Kidney (tissue), 14 donors: Measurements from ENCODE around the gene DNAJA3. TPM values are rescaled to one million over a fixed set of nuclear protein-coding genes. Genes with fewer than 3 reads are reported as not detected.

Source experiments
- DNase-seq, 5 donors: peaks; one replicate each; pipeline ENCODE4 v3.0.0-alpha.2; 2013 to 2020
- FAIRE-seq: peaks from 2 replicates; lab custom pipeline; 2012; peaks lifted over from hg19 to GRCh38; lab: Jason Lieb, UNC
- H3K27ac ChIP-seq, 2 donors: one replicate each; pipeline ENCODE4 v1.7.0; 2013; ENCODE audit warnings: low read depth in 2 of 2, low read length in 2 of 2, inconsistent platforms in 1 of 2
- H3K27me3 ChIP-seq: one replicate; pipeline ENCODE4 v1.7.1; 2013; ENCODE audit warnings: low read length, inconsistent platforms; ENCODE audit not compliant: control insufficient read depth, insufficient read depth
- H3K36me3 ChIP-seq, 3 donors: one replicate each; pipeline versions ENCODE4 v1.7.0 to v1.7.1; 2013; ENCODE audit warnings: low read length in 3 of 3, control low read depth in 1 of 3, inconsistent platforms in 1 of 3; ENCODE audit not compliant: insufficient read depth in 3 of 3, control insufficient read depth in 2 of 3
- H3K4me1 ChIP-seq, 3 donors: one replicate each; pipeline versions ENCODE4 v1.7.0 to v1.7.1; 2013; ENCODE audit warnings: low read length in 3 of 3, inconsistent platforms in 1 of 3, low read depth in 1 of 3; ENCODE audit not compliant: control insufficient read depth in 2 of 3, insufficient read depth in 2 of 3
- H3K4me3 ChIP-seq, 3 donors: one replicate each; pipeline versions ENCODE4 v1.7.0 to v1.8.1; 2013; ENCODE audit warnings: low read length in 3 of 3, control low read depth in 1 of 3, inconsistent platforms in 1 of 3
- H3K9ac ChIP-seq, 3 donors: one replicate each; pipeline versions ENCODE4 v1.7.0 to v1.7.1; 2013; ENCODE audit warnings: low read length in 3 of 3, control low read depth in 1 of 3, inconsistent platforms in 1 of 3
- H3K9me3 ChIP-seq, 3 donors: one replicate each; pipeline versions ENCODE4 v1.7.0 to v1.7.1; 2013; ENCODE audit warnings: low read length in 3 of 3, control low read depth in 1 of 3, inconsistent platforms in 1 of 3; ENCODE audit not compliant: control insufficient read depth in 2 of 3, insufficient read depth in 1 of 3
- CTCF ChIP-seq: IDR thresholded peaks from 3 replicates; pipeline ENCODE4 v1.5.1; 2012; ENCODE audit warnings: mild to moderate bottlenecking, moderate library complexity, borderline replicate concordance; ENCODE audit not compliant: insufficient read depth; ENCODE audit errors: extremely low read depth
- intact Hi-C: fragments of 100-400 bp; cut with DNase I; formaldehyde crosslinking; loops from one replicate; pipeline ENCODE4 v1.11.1; 2022
- polyA plus RNA-seq: library from polyadenylated mRNA; stranded (reverse); fragments of 350-450 nt; fragmentation: Illumina TruSeq; extraction: RNeasy Lipid Tissue Mini Kit (QIAGEN cat#74804); gene quantifications from one replicate; pipeline ENCODE4 v1.2.3, GENCODE V29; 2014; ENCODE audit warnings: low read depth, low replicate concordance; ENCODE audit not compliant: insufficient read depth
- total RNA-seq: library from RNA; stranded (reverse); fragmentation: NEBNext Ultra II Directional; extraction: Animal tissue kit (Norgen Biotek cat#: 25700); gene quantifications from one replicate; pipeline ENCODE4 v1.2.1, GENCODE V29; 2021
- donor health status: control.
- donor health status: control.
- donor health status: control.
- donor health status: control.
- donor health status: control.
- donor health status: DM: yes; HTN: yes; CAD: no.
- donor health status: Normal renal cell carcinoma (clear cell type).

The DNAJA3 gene
- total and polyA plus RNA-seq, 2 donors from 2014 or later, result 41.1 to 49.4 TPM

DNA sequence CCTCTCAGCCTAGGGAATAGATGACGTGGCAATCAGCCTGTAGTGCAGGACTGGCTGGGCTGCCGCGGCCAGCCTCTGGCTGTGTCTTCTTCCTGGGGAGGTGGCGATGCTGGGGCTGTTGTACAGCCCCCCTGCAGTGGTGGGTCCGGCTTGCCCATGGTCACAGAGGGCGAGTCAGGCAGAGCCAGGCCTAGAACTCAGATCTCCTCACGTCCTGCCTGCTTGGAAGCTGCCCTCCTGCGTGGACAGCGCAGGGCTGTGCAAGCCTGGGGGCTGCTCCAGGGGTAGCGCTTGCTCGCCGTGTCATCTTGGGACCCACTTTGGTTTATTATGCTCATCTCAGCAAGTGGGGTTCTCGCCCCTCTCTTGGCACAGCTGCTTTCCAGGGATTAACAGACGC, 29.4 kb downstream of the DNAJA3 start:
- Histone ChIP-seq H3K9ac (no peak overlapping the region), H3K4me1 (no peaks in the 10 kb centered on the region), H3K27me3 (no peaks in the 10 kb centered on the region), H3K4me3 (no peak overlapping the region), H3K27ac (no peak overlapping the region), H3K9me3 (no peaks in the 10 kb centered on the region), H3K36me3 (peaks cover 2 to 36% (median 30%) of the 10 kb centered on the region in 3 donors)
- no peak for TF ChIP-seq CTCF
- intact Hi-C loops, result no loop called here
- DNase-seq (no peak), FAIRE-seq (no peak)

DNA sequence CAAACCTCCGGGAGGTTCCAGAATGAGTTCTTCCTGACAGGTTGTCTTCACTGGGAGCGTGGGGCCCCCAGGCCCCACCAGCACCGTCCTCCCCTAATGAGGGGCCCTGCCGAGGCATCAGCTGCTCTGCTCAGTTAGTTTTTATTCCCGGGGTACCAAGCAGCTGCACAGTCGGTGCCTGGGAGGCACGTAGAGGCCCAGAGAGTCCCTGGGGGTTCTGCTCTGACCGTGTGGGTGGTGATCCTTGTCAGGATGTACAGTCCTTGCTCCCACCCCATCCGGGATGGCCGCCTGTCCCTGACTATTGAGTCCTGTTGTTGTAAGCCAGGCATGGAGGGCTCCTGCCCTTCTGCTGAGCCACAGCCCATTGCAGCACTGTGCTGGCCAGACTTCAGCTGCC, 30.3 kb downstream of the DNAJA3 start:
- Histone ChIP-seq H3K4me1 (no peaks in the 10 kb centered on the region), H3K36me3 (peaks cover 2 to 30% (median 23%) of the 10 kb centered on the region in 3 donors), H3K4me3 (no peak overlapping the region), H3K9me3 (no peaks in the 10 kb centered on the region), H3K27me3 (no peaks in the 10 kb centered on the region), H3K27ac (no peak overlapping the region), H3K9ac (no peak overlapping the region)
- no peak for TF ChIP-seq CTCF
- intact Hi-C loops, result no loop called here
- FAIRE-seq (no peak), DNase-seq (no peak)

GRCh38 chr16:4460936-4461249, 35.2 kb downstream of the DNAJA3 start:
- no peak for TF ChIP-seq CTCF
- DNase-seq, result no peak
- no peak for FAIRE-seq
- no peak overlapping the region for H3K9ac ChIP-seq
- H3K36me3 ChIP-seq, result peaks cover 2 to 18% (median 12%) of the 10 kb centered on the region in 3 donors
- H3K4me1 ChIP-seq, result no peaks in the 10 kb centered on the region
- intact Hi-C loops, result no loop called here
- no peaks in the 10 kb centered on the region for H3K9me3 ChIP-seq
- no peaks in the 10 kb centered on the region for H3K27me3 ChIP-seq
- H3K27ac ChIP-seq, result no peak overlapping the region
- H3K4me3 ChIP-seq, result no peak overlapping the region
